Sigmoid colon (tissue), 7 donors: Measurements from ENCODE around the gene SP2. TPM values are rescaled to one million over a fixed set of nuclear protein-coding genes. Genes with fewer than 3 reads are reported as not detected.

Source experiments
- DNase-seq: peaks from one replicate; pipeline ENCODE4 v3.0.0-alpha.2; 2019
- H3K27ac ChIP-seq, 4 donors: fragments of 200-600 bp; sonication (generic); one replicate each; pipeline ENCODE4 v1.5.1; 2016 to 2019; ENCODE audit warnings: mild to moderate bottlenecking in 1 of 4
- H3K27me3 ChIP-seq, 3 donors: fragments of 200-600 bp; sonication (generic); one replicate each; pipeline ENCODE4 v1.5.1; 2019; ENCODE audit warnings: mild to moderate bottlenecking in 1 of 3
- H3K36me3 ChIP-seq, 4 donors: fragments of 200-600 bp; sonication (generic); one replicate each; pipeline ENCODE4 v1.5.1; 2016 to 2019
- H3K4me1 ChIP-seq, 4 donors: fragments of 200-600 bp; sonication (generic); one replicate each; pipeline ENCODE4 v1.5.1; 2017 to 2019
- H3K4me3 ChIP-seq, 4 donors: fragments of 200-600 bp; sonication (generic); one replicate each; pipeline ENCODE4 v1.5.1; 2017 to 2019; ENCODE audit warnings: mild to moderate bottlenecking in 2 of 4, moderate library complexity in 1 of 4
- H3K9me3 ChIP-seq, 4 donors: fragments of 200-600 bp in 3 of 4; sonication (generic) in 3 of 4; one replicate each; pipeline versions ENCODE4 v1.5.1 to v1.6.1; 2013 to 2019
- EP300 ChIP-seq, 4 donors: sonication (generic); formaldehyde crosslinking; IDR thresholded peaks; one replicate each; pipeline ENCODE4 v1.6.1; 2017; ENCODE audit warnings: antibody characterized with exemption in 4 of 4
- POLR2A ChIP-seq, 2 donors: fragments of 450-650 bp; IDR thresholded peaks; one replicate each; pipeline ENCODE4 v1.6.1; 2016; ENCODE audit warnings: antibody characterized with exemption in 2 of 2, mild to moderate bottlenecking in 2 of 2, moderate library complexity in 2 of 2
- POLR2AphosphoS5 ChIP-seq, 4 donors: sonication (generic); formaldehyde crosslinking; IDR thresholded peaks; one replicate each; pipeline ENCODE4 v1.6.1; 2017; ENCODE audit warnings: antibody characterized with exemption in 4 of 4
- WGBS, 2 donors: extraction: QIAGEN DNeasy Blood & Tissue Kit; methylation state at CpG; one replicate each; pipeline ENCODE4 v1.1.7; 2013; 5-methylcytosine and 5-hydroxymethylcytosine counted together
- intact Hi-C: fragments of 100-400 bp; cut with DNase I; formaldehyde crosslinking; loops from one replicate; pipeline ENCODE4 v1.15.1; 2023
- polyA plus RNA-seq, 3 donors: library from polyadenylated mRNA; stranded (reverse); fragments of 200-250 nt; gene quantifications; one replicate each; pipeline ENCODE4 v1.2.3, GENCODE V29; 2013
- total RNA-seq, 4 donors: library from RNA; depleted of rRNA; stranded (reverse); fragments of >200 nt; gene quantifications; one replicate each; pipeline ENCODE4 v1.1.0, GENCODE V29; 2016
- TF ChIP-seq, protein P1 (sequence below), 4 experiments: fragments of 450-650 bp in 3 of 4; fragments of 200-600 bp in 1 of 4; IDR thresholded peaks; one replicate each; pipeline ENCODE4 v1.5.1; 2016 to 2019; ENCODE audit warnings: antibody characterized with exemption in 4 of 4, mild to moderate bottlenecking in 3 of 4, moderate library complexity in 2 of 4
- donor health status: healthy with polysubstance abuse.
- donor health status: Bipolar disorder and iron deficiency.
- donor health status: healthy.

SP2 gene
- total and polyA plus RNA-seq, 7 donors = 3.0 to 19.2 (median 8.3) TPM

DNA sequence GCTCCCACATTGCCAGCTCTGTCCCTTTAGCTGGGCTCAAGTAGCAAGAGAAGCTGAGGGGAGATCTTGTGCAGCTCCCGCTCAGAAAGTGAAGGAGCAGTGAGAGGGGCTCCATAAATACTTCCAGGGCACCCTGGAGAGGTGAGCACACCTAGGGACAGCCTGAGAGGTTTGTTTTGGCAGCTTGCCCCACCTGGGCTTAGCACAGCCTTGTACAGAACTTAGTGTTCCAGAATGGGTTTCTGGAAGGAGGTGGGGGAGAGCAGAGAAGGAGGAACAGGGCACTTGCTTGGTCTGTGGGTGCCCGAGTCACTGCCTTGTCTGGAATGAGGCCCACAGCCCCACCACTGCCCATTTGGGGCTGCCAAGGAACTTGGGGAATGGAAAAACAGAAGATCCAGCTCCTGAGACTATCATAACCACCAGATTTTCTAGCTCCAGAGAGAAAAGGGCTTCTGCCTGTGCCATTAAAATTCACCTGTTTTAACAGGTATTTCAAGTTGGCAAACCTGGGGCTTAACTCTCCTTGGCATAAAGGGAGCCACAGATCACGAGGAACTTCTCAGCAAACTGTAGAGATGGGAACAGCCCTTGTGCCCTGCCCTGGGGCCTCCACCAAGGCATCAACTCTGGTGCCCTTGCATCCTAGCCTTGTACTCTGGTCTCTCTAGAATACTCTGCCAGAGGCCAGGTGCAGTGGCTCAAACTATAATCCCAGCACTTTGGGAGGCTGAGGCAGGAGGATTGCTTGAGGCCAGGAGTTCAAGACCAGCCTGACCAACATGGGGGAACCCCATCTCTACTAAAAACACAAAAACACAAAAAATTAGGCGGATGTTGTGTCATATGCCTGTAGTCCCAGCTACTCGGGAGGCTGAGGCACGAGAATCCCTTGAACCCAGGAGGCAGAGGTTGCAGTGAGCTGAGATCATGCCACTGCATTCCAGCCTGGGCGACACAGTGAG, 59.7 kb downstream of the SP2 start:
- intact Hi-C loops = no loop called here
- Histone ChIP-seq H3K9me3 (no peaks in the 10 kb centered on the region), H3K4me1 (no peaks in the 10 kb centered on the region), H3K4me3 (peak overlapping the region in 1 of 4 donors; percentile 11), H3K27me3 (no peaks in the 10 kb centered on the region), H3K36me3 (no peaks in the 10 kb centered on the region), H3K27ac (peak overlapping the region in 1 of 4 donors; percentile 32)
- no peak for DNase-seq
- TF ChIP-seq POLR2A (IDR thresholded peaks at IDR 0.05) = no peak
- TF ChIP-seq, protein P1, sequence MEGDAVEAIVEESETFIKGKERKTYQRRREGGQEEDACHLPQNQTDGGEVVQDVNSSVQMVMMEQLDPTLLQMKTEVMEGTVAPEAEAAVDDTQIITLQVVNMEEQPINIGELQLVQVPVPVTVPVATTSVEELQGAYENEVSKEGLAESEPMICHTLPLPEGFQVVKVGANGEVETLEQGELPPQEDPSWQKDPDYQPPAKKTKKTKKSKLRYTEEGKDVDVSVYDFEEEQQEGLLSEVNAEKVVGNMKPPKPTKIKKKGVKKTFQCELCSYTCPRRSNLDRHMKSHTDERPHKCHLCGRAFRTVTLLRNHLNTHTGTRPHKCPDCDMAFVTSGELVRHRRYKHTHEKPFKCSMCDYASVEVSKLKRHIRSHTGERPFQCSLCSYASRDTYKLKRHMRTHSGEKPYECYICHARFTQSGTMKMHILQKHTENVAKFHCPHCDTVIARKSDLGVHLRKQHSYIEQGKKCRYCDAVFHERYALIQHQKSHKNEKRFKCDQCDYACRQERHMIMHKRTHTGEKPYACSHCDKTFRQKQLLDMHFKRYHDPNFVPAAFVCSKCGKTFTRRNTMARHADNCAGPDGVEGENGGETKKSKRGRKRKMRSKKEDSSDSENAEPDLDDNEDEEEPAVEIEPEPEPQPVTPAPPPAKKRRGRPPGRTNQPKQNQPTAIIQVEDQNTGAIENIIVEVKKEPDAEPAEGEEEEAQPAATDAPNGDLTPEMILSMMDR (IDR thresholded peaks at IDR 0.05) = no peak
- no peak for TF ChIP-seq EP300 (IDR thresholded peaks at IDR 0.05)
- TF ChIP-seq POLR2AphosphoS5 (IDR thresholded peaks at IDR 0.05) = no peak
- 20 to 73% methylated on average over 7 of the region's 7 CpGs for WGBS, 2 donors

DNA sequence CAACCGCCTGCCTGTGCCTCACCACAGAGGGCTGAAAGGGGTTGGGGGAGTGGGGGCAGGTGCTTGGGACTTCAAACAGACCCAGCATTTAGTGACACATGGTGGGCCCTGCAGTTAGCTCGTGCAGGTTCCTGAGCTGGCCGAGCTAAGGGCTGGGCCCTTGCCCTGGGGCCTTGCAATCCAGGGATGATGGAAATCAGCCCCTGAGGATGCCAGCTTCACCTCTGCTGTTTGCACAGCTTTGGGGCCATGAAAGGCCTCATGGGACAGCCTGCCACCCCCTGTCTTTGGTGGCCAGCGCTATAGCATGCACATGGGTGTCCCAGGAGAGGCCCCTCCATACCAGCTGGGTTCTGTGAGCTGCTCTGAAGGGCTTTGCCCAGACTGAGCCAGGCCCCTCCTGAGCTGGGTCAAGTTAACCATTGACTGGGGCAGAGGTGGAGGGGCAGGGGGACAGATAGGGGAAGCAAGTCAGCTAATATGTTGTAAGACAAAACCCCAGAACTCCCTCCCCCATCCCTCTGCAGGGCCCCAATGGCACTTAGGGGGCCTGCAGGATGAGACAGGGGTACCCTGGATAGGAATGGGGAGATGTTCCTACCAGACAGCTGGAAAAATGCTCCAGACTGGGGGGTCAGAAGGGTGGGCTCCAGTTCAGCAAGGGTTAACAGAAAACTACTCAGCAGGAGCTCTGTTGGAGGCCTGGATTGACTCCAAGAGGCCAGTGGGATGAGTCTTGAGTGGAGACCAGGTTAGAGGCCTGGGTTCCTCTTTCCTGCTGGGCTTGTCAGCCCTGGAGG, 61.0 kb downstream of the SP2 start:
- Histone ChIP-seq H3K27ac (peak overlapping the region in 1 of 4 donors; percentile 34), H3K9me3 (no peaks in the 10 kb centered on the region), H3K4me3 (peak overlapping the region in 1 of 4 donors; percentile 11), H3K36me3 (no peaks in the 10 kb centered on the region), H3K27me3 (no peaks in the 10 kb centered on the region), H3K4me1 (no peaks in the 10 kb centered on the region)
- TF ChIP-seq POLR2A (IDR thresholded peaks at IDR 0.05) (no peak), EP300 (IDR thresholded peaks at IDR 0.05) (no peak), POLR2AphosphoS5 (IDR thresholded peaks at IDR 0.05) (no peak)
- TF ChIP-seq, protein P1 (IDR thresholded peaks at IDR 0.05) = no peak
- intact Hi-C loops = no loop called here
- WGBS, 2 donors = 10 to 56% methylated on average over 4 of the region's 4 CpGs
- no peak for DNase-seq

DNA sequence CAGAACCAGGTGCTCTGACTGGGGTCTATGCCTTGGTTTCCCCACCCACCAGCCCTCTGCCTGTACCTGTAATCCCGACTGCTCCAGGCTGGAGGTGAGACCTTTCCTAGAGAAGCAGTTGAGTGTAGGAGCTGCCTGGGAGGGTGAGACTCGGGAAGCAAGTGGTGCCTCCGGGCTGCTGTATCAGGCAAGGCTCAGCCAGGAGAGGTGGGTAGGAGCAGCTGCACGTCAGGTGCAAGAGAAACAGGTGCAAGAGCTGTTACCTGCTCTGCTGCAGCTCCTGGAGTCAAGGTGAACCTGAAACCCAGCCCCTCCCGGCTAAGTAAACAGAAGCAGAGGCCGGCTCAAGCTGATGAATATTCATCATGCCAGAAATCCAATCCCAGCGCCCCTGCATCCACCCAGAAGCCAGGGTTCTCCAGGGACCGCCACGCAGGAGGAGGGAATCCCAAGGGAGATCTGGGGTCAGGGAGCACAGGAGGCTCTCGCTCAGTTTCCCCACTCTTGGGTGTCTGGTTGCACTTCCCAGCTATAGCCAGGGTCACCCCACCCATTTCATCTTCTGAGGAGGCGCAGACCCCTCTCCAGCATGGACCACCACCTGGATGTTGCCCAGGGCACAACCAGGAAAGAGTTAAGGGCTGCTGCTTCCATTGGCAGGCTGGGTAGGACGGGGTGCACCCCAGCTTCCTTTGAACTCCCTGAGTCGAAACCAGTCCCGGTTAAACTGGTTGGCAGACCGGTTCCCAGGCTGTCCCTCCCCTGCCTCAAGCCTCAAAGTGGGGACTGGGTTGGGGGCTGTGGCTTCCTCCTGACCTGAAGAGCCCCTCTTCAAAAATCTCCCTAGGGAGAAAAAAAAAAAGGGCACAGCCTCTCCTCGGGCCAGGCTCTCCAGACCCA, 61.8 kb downstream of the SP2 start, which contains the start of gene PRR15L:
Gene PRR15L, minus strand, starts transcription at position 293 of the 900 bp plus-strand sequence. CDS start 4,649 bp downstream, outside the sequence.
- H3K4me1 ChIP-seq = no peaks in the 10 kb centered on the region
- no peaks in the 10 kb centered on the region for H3K36me3 ChIP-seq
- no peaks in the 10 kb centered on the region for H3K9me3 ChIP-seq
- intact Hi-C loops = no loop called here
- peak within 1 kb of the TSS in 1 of 4 donors; percentile 11 for H3K4me3 ChIP-seq
- DNase-seq = no peak
- H3K27ac ChIP-seq = peak within 1 kb of the TSS in 1 of 4 donors; percentile 34
- no peaks in the 10 kb centered on the region for H3K27me3 ChIP-seq
- WGBS, 2 donors = 12 to 50% methylated on average over 16 of the region's 16 CpGs
- peak in 1 of 4 donors; percentile 51 for TF ChIP-seq POLR2AphosphoS5 (IDR thresholded peaks at IDR 0.05)
- TF ChIP-seq, protein P1 (IDR thresholded peaks at IDR 0.05) = no peak
- no peak for TF ChIP-seq EP300 (IDR thresholded peaks at IDR 0.05)
- TF ChIP-seq POLR2A (IDR thresholded peaks at IDR 0.05) = peak in 1 of 2 donors; percentile 84
